AG08396 (cell line): ENCODE data around the gene ADK.
A peak's percentile ranks its signal among the peaks of the same experiment; 100 is the strongest.
"Not testable (repeated sequence)": the region's sequence is repeated elsewhere in the genome, so short reads cannot be mapped to it uniquely, and the experiment has no call there.

Source experiments
- DNase-seq: peaks from one replicate; pipeline ENCODE4 v3.0.0; 2012; ENCODE audit warnings: low spot score, mixed read lengths

ADK gene

GRCh38 chr10:74424565-74424964 lies 273.5 kb downstream of the ADK start:
- DNase-seq: no peak

GRCh38 chr10:74425456-74426001 lies 274.5 kb downstream of the ADK start:
- no peak for DNase-seq

DNA sequence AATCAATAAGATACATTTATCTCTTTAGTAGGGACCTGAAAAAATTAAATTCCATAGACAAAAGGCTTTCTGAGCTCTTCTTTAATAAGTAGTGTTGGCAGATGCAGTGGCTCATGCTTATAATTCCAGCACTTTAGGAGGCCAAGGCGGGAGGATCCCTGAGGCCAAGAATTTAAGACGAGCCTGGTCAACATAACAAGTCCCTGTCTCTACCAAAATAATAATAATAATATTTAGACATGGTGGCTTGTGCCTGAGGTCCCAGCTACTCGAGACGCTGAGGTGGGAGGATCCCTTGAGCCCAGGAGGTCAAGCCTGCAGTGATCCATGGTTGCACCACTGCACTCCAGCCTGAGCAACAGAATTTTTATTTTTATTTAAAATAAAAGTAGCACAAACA lies 280.8 kb downstream of the ADK start:
- no peak for DNase-seq

DNA sequence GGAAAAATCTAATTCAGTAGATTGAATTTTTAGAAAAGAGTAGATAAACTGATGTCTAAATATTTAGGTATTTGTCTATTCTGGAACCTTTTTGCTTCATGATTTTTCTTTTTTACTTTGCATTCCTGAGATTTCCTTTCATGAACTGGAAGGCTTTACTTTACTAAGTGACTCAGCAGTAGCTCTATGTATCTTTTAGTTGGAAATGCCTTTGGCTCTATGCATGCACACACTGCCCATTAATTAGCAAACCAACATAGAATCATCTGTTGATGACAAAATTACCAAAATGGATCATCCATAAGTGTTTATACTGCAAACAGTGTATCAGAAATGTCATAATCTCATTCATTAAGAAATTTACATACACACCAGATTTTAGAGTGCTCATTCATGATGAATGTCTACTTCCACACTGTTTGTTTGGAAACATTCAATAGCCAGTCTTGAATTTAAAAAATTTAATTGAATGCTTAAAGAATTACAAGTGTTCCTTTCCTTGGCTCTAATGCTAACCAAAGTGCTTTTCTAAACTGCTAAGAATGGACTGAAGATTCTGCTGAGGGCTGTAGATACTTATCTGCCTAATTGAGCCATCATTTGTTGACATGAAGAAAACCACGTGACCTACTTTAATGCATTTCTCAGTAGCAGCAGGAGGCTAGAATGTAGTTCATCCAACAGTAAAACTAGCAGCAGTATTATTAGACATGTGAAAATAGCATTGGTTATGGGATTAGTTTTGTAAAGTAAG lies 282.0 kb downstream of the ADK start:
- DNase-seq: peak; percentile 14

GRCh38 chr10:74433595-74433956 lies 282.6 kb downstream of the ADK start:
- no peak for DNase-seq

DNA sequence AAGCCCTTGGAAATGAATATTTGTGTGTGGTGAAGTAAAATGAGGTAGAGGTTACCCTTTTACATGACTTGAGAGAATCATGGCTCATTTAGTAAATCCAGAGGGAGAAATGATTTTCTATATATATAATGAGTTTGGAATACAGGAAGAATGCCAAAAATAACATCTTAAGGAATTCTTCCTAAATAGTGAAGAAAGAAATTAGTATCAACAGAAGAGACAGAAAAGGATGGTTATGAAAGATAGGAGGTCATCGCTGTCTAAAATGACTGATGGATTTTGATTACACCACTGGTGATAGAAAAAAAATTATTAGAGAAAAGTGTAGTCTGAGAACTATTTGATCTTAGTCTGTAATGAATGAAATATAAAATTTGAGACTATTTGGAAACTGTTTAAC lies 283.0 kb downstream of the ADK start:
- no peak for DNase-seq

GRCh38 chr10:74434547-74434946 lies 283.5 kb downstream of the ADK start:
- no peak for DNase-seq

DNA sequence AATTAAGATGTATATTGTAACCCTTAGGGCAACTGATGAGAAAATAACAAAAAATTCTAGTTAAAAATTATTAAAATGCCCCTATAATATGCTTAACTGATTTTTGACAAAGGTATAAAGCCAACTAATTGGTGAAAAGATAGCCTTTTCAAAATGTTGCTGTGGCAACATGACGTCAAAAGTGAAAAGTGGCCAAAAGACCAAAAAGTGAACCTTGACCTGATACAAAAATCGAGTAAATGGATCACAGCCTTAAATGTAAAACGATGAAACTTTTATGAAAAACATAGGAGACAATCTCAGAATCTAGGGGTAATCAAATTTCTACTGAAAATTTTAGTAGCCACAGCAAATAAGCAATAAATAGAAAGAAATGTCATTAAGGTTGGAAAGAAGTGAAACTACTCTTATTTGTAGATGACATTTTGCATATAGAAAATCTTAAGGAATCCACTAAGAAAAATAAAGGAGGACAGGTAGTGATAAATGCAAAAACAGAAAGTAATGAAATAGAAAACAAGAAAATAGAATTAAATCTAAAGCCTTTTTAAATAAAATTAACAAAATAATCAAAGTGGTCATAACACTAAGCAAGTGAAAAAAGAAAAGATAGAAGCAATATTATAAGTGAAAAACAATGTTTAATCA lies 285.6 kb downstream of the ADK start:
- DNase-seq: no peak

GRCh38 chr10:74437822-74438221 lies 286.8 kb downstream of the ADK start:
- peak; percentile 36 for DNase-seq

- no peak for DNase-seq
Measured at GRCh38 chr10:74439213-74439612, 288.2 kb downstream of the ADK start.

DNA sequence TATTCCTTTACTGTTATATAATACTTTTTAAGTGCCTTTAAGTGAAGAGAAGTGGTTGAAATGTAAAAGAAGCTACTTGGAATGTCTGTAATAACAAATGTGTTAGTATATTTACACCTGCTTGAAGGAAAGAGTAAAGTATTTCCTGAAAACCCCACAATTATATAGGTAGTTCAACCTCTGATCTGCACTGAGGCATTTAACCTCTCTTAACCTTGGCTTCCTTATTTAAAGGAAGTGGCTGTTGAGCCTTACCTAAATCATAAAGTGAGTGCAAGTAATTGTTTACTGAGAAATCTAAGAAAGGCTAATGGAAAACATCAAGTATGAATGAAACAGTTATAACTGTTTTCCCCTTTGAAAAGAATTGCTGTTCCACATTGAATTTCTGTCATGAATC lies 294.5 kb downstream of the ADK start:
- no peak for DNase-seq

- DNase-seq: no peak
Measured at GRCh38 chr10:74450602-74451001, 299.6 kb downstream of the ADK start.

DNA sequence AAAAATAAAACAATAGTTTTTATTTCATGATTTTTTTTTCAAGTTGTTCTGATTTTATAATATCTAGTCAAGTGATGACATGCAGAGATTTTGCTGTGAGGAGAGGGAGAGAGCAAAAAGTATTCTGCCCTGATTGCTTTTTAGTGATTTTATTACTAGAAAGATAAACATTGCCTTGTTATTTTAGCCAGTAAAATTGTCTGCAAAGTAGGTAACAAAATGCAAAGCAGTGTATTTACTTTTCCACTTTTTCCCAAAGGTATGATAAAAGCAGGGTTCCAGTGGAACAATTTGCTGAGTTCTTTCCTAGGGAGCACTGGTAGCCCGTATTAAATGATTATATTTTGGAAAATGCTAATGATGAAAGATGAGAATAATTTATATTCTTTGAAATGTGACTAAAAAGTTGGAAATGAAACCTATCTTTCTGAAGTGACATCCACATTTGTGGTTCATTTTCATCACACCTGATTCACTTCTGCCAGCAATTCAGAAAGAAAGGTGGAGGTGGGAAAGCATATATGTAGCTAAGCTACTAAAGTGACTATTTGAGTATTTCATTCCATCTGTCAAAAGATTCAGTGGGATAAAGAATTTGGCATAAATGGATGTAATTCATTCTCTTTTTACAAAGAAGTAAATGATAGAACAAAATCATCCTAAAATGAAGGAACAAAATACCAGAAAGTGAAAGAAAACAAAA lies 300.3 kb downstream of the ADK start:
- no peak for DNase-seq

DNA sequence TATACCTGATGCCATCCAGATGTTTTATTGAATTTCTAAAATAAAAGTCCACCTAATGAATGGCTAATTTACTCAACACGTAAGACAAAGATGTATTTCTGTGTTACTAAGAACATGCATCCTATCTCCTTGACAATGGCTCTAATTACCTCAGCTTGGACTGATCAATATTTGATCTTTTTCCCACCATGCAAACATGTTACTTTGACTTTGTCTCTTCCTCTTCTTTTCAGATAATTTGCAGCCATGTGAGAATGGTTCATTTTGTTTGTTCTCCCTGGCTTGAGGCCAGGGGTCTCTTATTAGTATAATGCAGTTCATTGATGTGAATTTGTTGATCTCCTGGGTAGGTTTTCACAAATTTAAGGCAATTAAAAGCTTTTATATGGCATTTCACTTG lies 302.1 kb downstream of the ADK start:
- no peak for DNase-seq

GRCh38 chr10:74457478-74457877 lies 306.5 kb downstream of the ADK start:
- not testable (repeated sequence) for DNase-seq

DNA sequence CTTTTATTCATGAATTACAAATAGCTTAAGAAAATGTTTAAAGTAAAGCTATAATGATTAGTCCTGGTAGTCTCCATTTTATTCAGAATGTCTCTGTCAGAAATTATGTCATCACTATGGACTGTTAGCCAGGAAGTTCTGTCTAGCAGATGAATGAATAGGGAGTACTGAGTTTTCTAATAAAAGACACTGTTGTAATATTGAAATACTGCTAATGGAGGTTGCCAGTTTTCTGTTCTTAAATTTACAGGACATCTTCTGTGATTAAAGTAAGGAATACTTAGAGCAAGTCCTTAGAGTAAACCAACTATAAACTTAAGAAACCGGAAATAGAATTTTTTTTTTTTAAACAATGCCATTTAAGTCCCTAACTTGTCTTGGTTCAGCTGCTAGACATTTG lies 309.8 kb downstream of the ADK start:
- no peak for DNase-seq

- no peak for DNase-seq
Measured at GRCh38 chr10:74474022-74474713, 323.1 kb downstream of the ADK start.

- not testable (repeated sequence) for DNase-seq
Measured at GRCh38 chr10:74476162-74476706, 325.2 kb downstream of the ADK start.

- DNase-seq: no peak
Measured at GRCh38 chr10:74480778-74481177, 329.8 kb downstream of the ADK start.

GRCh38 chr10:74483356-74483755 lies 332.3 kb downstream of the ADK start:
- no peak for DNase-seq

GRCh38 chr10:74485283-74485682 lies 334.3 kb downstream of the ADK start:
- no peak for DNase-seq

DNA sequence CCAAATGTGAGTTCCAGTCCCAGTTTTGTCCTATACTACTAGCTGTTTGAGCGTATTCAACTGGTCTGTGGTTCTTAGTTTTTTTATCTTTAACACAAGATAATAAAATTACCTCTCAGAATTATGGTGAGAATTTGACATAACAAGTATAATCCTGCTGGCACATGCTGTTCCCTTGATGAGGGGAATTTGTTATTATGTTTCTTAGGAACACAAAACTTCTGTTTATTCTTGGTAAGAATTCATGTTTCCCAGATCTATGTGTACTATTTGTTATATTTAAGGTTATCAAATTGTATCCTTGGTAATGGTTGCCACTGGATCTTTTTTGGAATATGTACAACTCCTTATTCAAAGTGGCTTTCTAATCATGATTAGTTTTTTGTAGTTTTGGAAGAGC lies 335.6 kb downstream of the ADK start:
- DNase-seq: no peak
